ENCODE measurements around the gene WASF2. TPM values are rescaled to one million over a fixed set of nuclear protein-coding genes. Genes with fewer than 3 reads are reported as not detected.
"Not testable (repeated sequence)": the region's sequence is repeated elsewhere in the genome, so short reads cannot be mapped to it uniquely, and the experiment has no call there.

Gene WASF2
- total RNA-seq, 1 donor from 2014 or later: 6.1 TPM

GRCh38 chr1:27418326-27419185 is 71.4 kb downstream of the WASF2 start:
- peak; percentile 62 for DNase-seq

GRCh38 chr1:27417713-27418112 is 72.3 kb downstream of the WASF2 start:
- DNase-seq: no peak

- no peak for DNase-seq
These were observed 73.4 kb downstream of the WASF2 start for GRCh38 chr1:27416387-27417111.

GRCh38 chr1:27414091-27414490 is 75.9 kb downstream of the WASF2 start:
- no peak for DNase-seq

GRCh38 chr1:27413004-27413403 is 77.0 kb downstream of the WASF2 start:
- no peak for DNase-seq

GRCh38 chr1:27412502-27412901 is 77.5 kb downstream of the WASF2 start:
- no peak for DNase-seq

- no peak for DNase-seq
These were observed 79.3 kb downstream of the WASF2 start for GRCh38 chr1:27410709-27411108.

GRCh38 chr1:27409669-27410068 is 80.3 kb downstream of the WASF2 start:
- no peak for DNase-seq

- DNase-seq: no peak
These were observed 81.8 kb downstream of the WASF2 start for GRCh38 chr1:27408151-27408550.

- not testable (repeated sequence) for DNase-seq
These were observed 83.2 kb downstream of the WASF2 start for GRCh38 chr1:27406791-27407190.

GRCh38 chr1:27406362-27406680 is 83.6 kb downstream of the WASF2 start:
- no peak for DNase-seq

GRCh38 chr1:27405598-27406361 is 84.2 kb downstream of the WASF2 start:
- not testable (repeated sequence) for DNase-seq

GRCh38 chr1:27405074-27405473 is 84.9 kb downstream of the WASF2 start:
- DNase-seq: no peak

- DNase-seq: no peak
These were observed 86.0 kb downstream of the WASF2 start for GRCh38 chr1:27403931-27404330.

- DNase-seq: no peak
These were observed 86.8 kb downstream of the WASF2 start for GRCh38 chr1:27403065-27403726.

GRCh38 chr1:27402349-27402754 is 87.6 kb downstream of the WASF2 start:
- no peak for DNase-seq

- DNase-seq: no peak
These were observed 89.0 kb downstream of the WASF2 start for GRCh38 chr1:27400963-27401341.

GRCh38 chr1:27400082-27400962 is 89.6 kb downstream of the WASF2 start:
- no peak for DNase-seq

GRCh38 chr1:27399251-27400025 is 90.5 kb downstream of the WASF2 start:
- no peak for DNase-seq

GRCh38 chr1:27398405-27399149 is 91.4 kb downstream of the WASF2 start:
- no peak for DNase-seq
